ENCODE measurements around the gene RBM38.

Gene RBM38

DNA sequence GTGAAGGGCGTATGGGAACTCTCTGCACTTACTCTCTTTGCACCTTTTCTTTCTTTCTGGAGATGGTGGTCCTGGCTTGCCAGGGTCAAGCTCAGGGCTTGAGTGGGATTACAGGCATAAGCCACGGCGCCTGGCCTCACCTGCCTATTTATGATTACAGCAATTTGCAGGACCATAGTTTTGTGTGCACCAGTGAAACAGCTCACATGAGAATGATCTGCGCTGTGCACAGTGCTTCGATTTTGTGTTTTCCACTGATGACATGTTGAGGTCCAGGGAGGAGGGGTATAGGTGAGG is 40.3 kb downstream of the RBM38 start:
- Histone ChIP-seq H3K9me3 (ENCODE audit: insufficient read depth, low read length) (no peaks in the 10 kb centered on the region), H3K4me2 (ENCODE audit: low read length) (no peak overlapping the region), H3K79me2 (ENCODE audit: low read length) (no peaks in the 10 kb centered on the region), H4K20me1 (ENCODE audit: insufficient read depth, low read length) (no peaks in the 10 kb centered on the region), H3K4me1 (ENCODE audit: low read length) (peaks cover 43% of the 10 kb centered on the region), H3K27ac (ENCODE audit: low read length) (no peak overlapping the region), H3K27me3 (ENCODE audit: low read depth, low read length) (peaks cover 25% of the 10 kb centered on the region), H3K36me3 (replicated peaks; ENCODE audit: low read depth, low read length) (no peaks in the 10 kb centered on the region), H2AFZ (ENCODE audit: low read depth, low read length) (no peak overlapping the region), H3K4me3 (ENCODE audit: low read length) (no peak overlapping the region), H3K9ac (ENCODE audit: low read length) (no peak overlapping the region)
- TF ChIP-seq, protein P1, sequence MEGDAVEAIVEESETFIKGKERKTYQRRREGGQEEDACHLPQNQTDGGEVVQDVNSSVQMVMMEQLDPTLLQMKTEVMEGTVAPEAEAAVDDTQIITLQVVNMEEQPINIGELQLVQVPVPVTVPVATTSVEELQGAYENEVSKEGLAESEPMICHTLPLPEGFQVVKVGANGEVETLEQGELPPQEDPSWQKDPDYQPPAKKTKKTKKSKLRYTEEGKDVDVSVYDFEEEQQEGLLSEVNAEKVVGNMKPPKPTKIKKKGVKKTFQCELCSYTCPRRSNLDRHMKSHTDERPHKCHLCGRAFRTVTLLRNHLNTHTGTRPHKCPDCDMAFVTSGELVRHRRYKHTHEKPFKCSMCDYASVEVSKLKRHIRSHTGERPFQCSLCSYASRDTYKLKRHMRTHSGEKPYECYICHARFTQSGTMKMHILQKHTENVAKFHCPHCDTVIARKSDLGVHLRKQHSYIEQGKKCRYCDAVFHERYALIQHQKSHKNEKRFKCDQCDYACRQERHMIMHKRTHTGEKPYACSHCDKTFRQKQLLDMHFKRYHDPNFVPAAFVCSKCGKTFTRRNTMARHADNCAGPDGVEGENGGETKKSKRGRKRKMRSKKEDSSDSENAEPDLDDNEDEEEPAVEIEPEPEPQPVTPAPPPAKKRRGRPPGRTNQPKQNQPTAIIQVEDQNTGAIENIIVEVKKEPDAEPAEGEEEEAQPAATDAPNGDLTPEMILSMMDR (IDR thresholded peaks at IDR 0.05; ENCODE audit: low read depth, low read length), result no peak
- TF ChIP-seq EZH2phosphoT487 (IDR thresholded peaks at IDR 0.05; ENCODE audit: low read depth), result no peak

DNA sequence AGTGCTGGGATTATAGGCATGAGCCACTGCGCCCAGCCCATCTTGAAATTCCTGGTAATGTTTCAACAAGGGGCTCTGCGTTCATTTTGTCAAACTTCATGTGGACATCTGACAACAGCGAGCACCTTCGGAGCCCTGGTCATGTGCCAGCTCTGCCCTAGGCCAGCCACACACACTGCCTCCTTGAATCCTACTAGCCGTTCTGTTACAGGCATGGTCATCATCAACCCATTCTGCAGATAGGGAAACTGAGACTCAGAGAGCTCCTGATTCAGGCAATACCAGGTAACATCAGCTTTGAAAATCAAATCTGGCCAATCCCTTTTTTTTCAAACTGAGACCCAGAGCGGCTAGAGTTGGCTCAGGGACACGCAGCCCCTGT is 41.3 kb downstream of the RBM38 start:
- H3K79me2 ChIP-seq (ENCODE audit: low read length), result no peaks in the 10 kb centered on the region
- peak overlapping the region; percentile 58 for H3K4me2 ChIP-seq (ENCODE audit: low read length)
- H3K9ac ChIP-seq (ENCODE audit: low read length), result peak overlapping the region; percentile 54
- peaks cover 37% of the 10 kb centered on the region for H3K4me1 ChIP-seq (ENCODE audit: low read length)
- H3K36me3 ChIP-seq (replicated peaks; ENCODE audit: low read depth, low read length), result no peaks in the 10 kb centered on the region
- peak overlapping the region; percentile 68 for H3K27ac ChIP-seq (ENCODE audit: low read length)
- H4K20me1 ChIP-seq (ENCODE audit: insufficient read depth, low read length), result no peaks in the 10 kb centered on the region
- peak overlapping the region; percentile 48 for H2AFZ ChIP-seq (ENCODE audit: low read depth, low read length)
- H3K27me3 ChIP-seq (ENCODE audit: low read depth, low read length), result peaks cover 25% of the 10 kb centered on the region
- H3K9me3 ChIP-seq (ENCODE audit: insufficient read depth, low read length), result no peaks in the 10 kb centered on the region
- peak overlapping the region; percentile 8; the same call in 1 of the 2 replicates for H3K4me3 ChIP-seq (ENCODE audit: low read length)
- TF ChIP-seq, protein P1 (IDR thresholded peaks at IDR 0.05; ENCODE audit: low read depth, low read length), result no peak
- TF ChIP-seq EZH2phosphoT487 (IDR thresholded peaks at IDR 0.05; ENCODE audit: low read depth), result no peak

DNA sequence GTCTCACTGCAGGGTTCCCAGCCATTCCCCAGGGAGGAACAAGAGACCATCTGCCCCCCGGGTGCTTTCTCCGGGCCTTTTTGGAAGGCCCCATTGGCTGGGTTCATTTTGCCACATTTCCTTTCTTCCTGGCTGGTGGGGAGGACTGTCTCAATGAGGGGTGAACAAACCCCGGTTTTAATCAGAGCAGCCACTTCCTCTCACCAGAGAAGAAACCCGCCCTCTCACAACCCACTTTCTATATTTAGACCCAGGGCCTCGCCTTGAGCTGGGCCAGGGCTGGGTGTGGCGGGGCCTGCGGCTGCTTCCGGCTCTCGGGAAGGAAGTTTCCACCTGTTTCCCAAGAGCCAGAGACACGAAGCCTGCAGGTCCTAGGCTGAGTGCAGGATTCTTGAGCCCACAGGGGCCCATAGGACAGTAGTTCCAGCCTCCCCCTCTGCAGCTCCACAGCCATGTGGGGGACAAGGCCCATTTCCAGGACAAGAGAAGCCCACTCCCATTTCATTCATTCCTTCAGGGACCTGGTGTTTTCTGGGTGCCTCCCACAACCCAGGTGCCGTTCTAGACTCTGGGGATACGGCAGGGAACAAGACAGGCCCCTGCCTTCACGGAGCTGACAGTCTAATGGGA is 41.8 kb downstream of the RBM38 start:
- TF ChIP-seq, protein P1 (IDR thresholded peaks at IDR 0.05; ENCODE audit: low read depth, low read length), result no peak
- no peak for TF ChIP-seq EZH2phosphoT487 (IDR thresholded peaks at IDR 0.05; ENCODE audit: low read depth)
- Histone ChIP-seq H3K9me3 (ENCODE audit: insufficient read depth, low read length) (no peaks in the 10 kb centered on the region), H3K27me3 (ENCODE audit: low read depth, low read length) (peaks cover 25% of the 10 kb centered on the region), H4K20me1 (ENCODE audit: insufficient read depth, low read length) (no peaks in the 10 kb centered on the region), H3K4me1 (ENCODE audit: low read length) (peaks cover 41% of the 10 kb centered on the region), H3K9ac (ENCODE audit: low read length) (peak overlapping the region; percentile 54), H2AFZ (ENCODE audit: low read depth, low read length) (peak overlapping the region; percentile 48), H3K4me2 (ENCODE audit: low read length) (peak overlapping the region; percentile 58), H3K79me2 (ENCODE audit: low read length) (no peaks in the 10 kb centered on the region), H3K27ac (ENCODE audit: low read length) (peak overlapping the region; percentile 68), H3K36me3 (replicated peaks; ENCODE audit: low read depth, low read length) (no peaks in the 10 kb centered on the region), H3K4me3 (ENCODE audit: low read length) (peak overlapping the region; percentile 8; the same call in 1 of the 2 replicates)

DNA sequence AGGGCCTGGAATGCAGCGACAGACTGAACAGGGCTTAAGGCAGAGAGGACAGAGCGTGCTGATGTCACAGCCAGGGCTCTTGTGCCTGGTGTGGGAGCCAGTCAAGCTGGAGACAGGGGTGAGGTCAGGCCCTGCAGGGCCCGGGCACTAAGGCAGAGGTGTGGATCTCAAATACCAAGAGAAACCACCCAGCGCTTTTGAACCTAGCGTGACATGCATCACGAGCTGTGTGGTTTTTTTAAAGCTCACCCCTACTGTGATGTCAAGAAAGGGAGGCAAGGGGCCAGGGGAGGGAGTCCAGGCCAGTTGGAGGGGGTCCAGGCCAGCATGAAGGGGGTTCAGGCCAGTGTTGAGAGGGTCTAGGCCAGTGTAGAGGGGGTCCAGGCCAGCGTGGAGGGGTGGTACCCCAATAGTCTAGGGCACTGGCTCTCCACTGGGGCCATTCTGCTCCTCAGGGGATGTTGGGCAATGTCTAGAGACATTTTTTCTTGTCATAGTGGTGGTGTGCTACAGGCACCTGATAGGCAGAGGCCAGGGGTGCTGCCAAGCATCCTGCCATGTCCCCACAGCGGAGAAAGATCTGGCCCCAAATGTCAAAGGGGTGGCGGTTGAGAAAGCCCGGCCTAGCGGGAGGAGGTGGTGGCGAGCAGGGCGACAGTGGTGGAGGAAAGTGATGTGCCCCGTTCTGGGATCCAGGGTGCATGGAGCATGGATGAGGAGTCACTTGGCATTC is 42.6 kb downstream of the RBM38 start:
- Histone ChIP-seq H3K4me1 (ENCODE audit: low read length) (peaks cover 39% of the 10 kb centered on the region), H3K4me3 (ENCODE audit: low read length) (no peak overlapping the region)

More for the DNA sequence above, 42.6 kb downstream of the RBM38 start:
- H3K9me3 ChIP-seq (ENCODE audit: insufficient read depth, low read length), result no peaks in the 10 kb centered on the region
- H3K27me3 ChIP-seq (ENCODE audit: low read depth, low read length), result peaks cover 25% of the 10 kb centered on the region
- H3K9ac ChIP-seq (ENCODE audit: low read length), result peak overlapping the region; percentile 54; the same call in 1 of the 2 replicates
- no peak for TF ChIP-seq EZH2phosphoT487 (IDR thresholded peaks at IDR 0.05; ENCODE audit: low read depth)
- TF ChIP-seq, protein P1 (IDR thresholded peaks at IDR 0.05; ENCODE audit: low read depth, low read length), result no peak
- H3K36me3 ChIP-seq (replicated peaks; ENCODE audit: low read depth, low read length), result no peaks in the 10 kb centered on the region
- H2AFZ ChIP-seq (ENCODE audit: low read depth, low read length), result peak overlapping the region; percentile 48
- H3K4me2 ChIP-seq (ENCODE audit: low read length), result peak overlapping the region; percentile 58
- H3K27ac ChIP-seq (ENCODE audit: low read length), result peak overlapping the region; percentile 68
- H4K20me1 ChIP-seq (ENCODE audit: insufficient read depth, low read length), result no peaks in the 10 kb centered on the region
- H3K79me2 ChIP-seq (ENCODE audit: low read length), result no peaks in the 10 kb centered on the region
